ENCODE results near the gene CTNND2.

GRCh38 chr5:11023945-11024344 lies 880.3 kb downstream of the CTNND2 start:
- no peak for TF ChIP-seq GABPA (IDR thresholded peaks at IDR 0.05; ENCODE audit: low read depth)
- TF ChIP-seq CUX1 (IDR thresholded peaks at IDR 0.05; ENCODE audit: insufficient replicate concordance, low read depth, low read length), result no peak
- TF ChIP-seq ETV6 (conservative IDR thresholded peaks at IDR 0.05 in 1 of 2, IDR thresholded peaks at IDR 0.05 in 1 of 2; ENCODE audit: borderline replicate concordance in 1 of 2, low read depth in 1 of 2), result no peak

Data from GM12878 (cell line).